Hindlimb muscle (tissue), 1 donor: Measurements from ENCODE around the gene KIAA0408. TPM values are rescaled to one million over a fixed set of nuclear protein-coding genes. Genes with fewer than 3 reads are reported as not detected.

ENCODE experiments used
- polyA plus RNA-seq: library from polyadenylated mRNA; unstranded; fragments of 120-200 nt; gene quantifications from one replicate; pipeline ENCODE4 v1.2.1, GENCODE V29; 2013; ENCODE audit not compliant: insufficient read length

KIAA0408 gene
- polyA plus RNA-seq, 1 donor = 15.4 TPM

Other genes starting within 250 kb of the KIAA0408 start
- gene RNF146, start 192.5 kb downstream of the KIAA0408 start, polyA plus RNA-seq = 55.8 TPM
- gene ECHDC1, start 115.8 kb downstream of the KIAA0408 start, polyA plus RNA-seq = 59.7 TPM
- gene C6orf58, start 117.8 kb upstream of the KIAA0408 start, polyA plus RNA-seq = 1.0 TPM